Stimulated activated naive CD8-positive, alpha-beta T cell treated with anti-CD3 and anti-CD28 coated beads, Interleukin-15, Interleukin-2, amounts not matched to agents 100 U/mL and 50 U/mL, for 24 hours (primary cell): Measurements from ENCODE around the gene PKP3.

Experiments used
- ATAC-seq: fragments of 150-1000 bp; cut with Tn5 transposase; one replicate; pipeline ENCODE4 v1.10.0; 2021
- DNase-seq: peaks from one replicate; pipeline ENCODE4 v3.0.0; 2021

Gene PKP3

GRCh38 chr11:446891-447290 lies 52.9 kb downstream of the PKP3 start:
- ATAC-seq = no peak
- DNase-seq = no peak

GRCh38 chr11:447923-448731 lies 54.1 kb downstream of the PKP3 start:
- DNase-seq = peak; percentile 99
- peak; percentile 82 for ATAC-seq

- DNase-seq (peak; percentile 95), ATAC-seq (peak; percentile 88)
These were observed 56.1 kb downstream of the PKP3 start, which contains the start of gene PTDSS2 for GRCh38 chr11:449889-450808. PTDSS2 (plus strand) TSS chr11:450279; CDS start chr11:450456, 177 bp downstream.

GRCh38 chr11:450809-451451 lies 56.9 kb downstream of the PKP3 start:
- ATAC-seq (no peak), DNase-seq (peak; percentile 72)

- ATAC-seq (no peak), DNase-seq (no peak)
These were observed 57.7 kb downstream of the PKP3 start for GRCh38 chr11:451738-452137.

GRCh38 chr11:452203-452744 lies 58.3 kb downstream of the PKP3 start:
- no peak for DNase-seq
- no peak for ATAC-seq

GRCh38 chr11:452916-453527 lies 59.0 kb downstream of the PKP3 start:
- ATAC-seq = no peak
- no peak for DNase-seq

- ATAC-seq = no peak
- DNase-seq = no peak
These were observed 59.6 kb downstream of the PKP3 start for GRCh38 chr11:453564-453963.

- DNase-seq = no peak
- ATAC-seq = no peak
These were observed 60.0 kb downstream of the PKP3 start for GRCh38 chr11:454043-454442.
